Measurements from ENCODE around the gene CDH4. TPM values are rescaled to one million over a fixed set of nuclear protein-coding genes. Genes with fewer than 3 reads are reported as not detected.

CDH4 gene
- total RNA-seq, 1 experiment from 2014 or later = 5.3 TPM

DNA sequence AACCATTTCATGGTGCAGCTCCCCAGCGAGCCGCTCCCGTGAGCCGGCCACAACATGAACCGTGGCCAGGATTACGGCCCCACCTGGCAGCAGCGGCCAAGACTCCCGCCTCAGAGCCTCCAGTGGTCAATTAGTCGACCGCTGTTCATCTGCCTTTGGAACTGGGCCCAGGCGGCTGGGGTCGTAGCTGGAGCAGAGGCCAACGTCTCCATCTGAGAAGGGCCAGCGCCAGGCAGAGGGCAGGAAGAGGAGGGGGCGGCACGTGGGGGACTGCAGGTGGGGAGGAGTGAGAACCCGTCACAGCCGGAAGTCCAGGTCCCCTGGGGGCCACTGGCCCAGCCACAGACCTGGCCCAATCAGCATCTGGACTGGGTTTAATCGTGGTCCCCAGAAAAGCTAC lies 629.4 kb downstream of the CDH4 start:
- DNase-seq (ENCODE audit: low spot score) (no peak), ATAC-seq (no peak)
- H3K4me1 Mint-ChIP-seq = no peaks in the 10 kb centered on the region; the same call in 1 of the 2 replicates
- TF ChIP-seq SMAD4 (CRISPR knock-in tag; IDR thresholded peaks at IDR 0.05) (no peak), CBFB (CRISPR knock-in tag; IDR thresholded peaks at IDR 0.05; ENCODE audit: low read depth) (no peak), NFE2L1 (CRISPR knock-in tag; IDR thresholded peaks at IDR 0.05) (no peak), JAZF1 (CRISPR knock-in tag; IDR thresholded peaks at IDR 0.05) (no peak), NR1H2 (CRISPR knock-in tag; IDR thresholded peaks at IDR 0.05) (no peak), IRF1 (CRISPR knock-in tag; IDR thresholded peaks at IDR 0.05) (no peak), SP1 (CRISPR knock-in tag; conservative IDR thresholded peaks at IDR 0.05) (no peak), NFATC4 (CRISPR knock-in tag; IDR thresholded peaks at IDR 0.05) (no peak), FOXK1 (CRISPR knock-in tag; IDR thresholded peaks at IDR 0.05) (no peak), ZNF138 (CRISPR knock-in tag; conservative IDR thresholded peaks at IDR 0.05) (no peak), IRF2 (CRISPR knock-in tag; IDR thresholded peaks at IDR 0.05; ENCODE audit: borderline replicate concordance, low read depth) (no peak), TCF7 (CRISPR knock-in tag; IDR thresholded peaks at IDR 0.05; ENCODE audit: low read depth) (no peak)
- TF ChIP-seq, protein P1, sequence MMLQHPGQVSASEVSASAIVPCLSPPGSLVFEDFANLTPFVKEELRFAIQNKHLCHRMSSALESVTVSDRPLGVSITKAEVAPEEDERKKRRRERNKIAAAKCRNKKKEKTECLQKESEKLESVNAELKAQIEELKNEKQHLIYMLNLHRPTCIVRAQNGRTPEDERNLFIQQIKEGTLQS (CRISPR knock-in tag; conservative IDR thresholded peaks at IDR 0.05) = no peak
- H3K27ac Mint-ChIP-seq = no peak overlapping the region
- ChIA-PET POLR2A (no interaction called here), CTCF (interaction anchor here (1.2 kb wide), 1 partner anchor 15 kb away, joined by 3 read pairs; no protein-coding TSS in a partner anchor)
- H3K4me3 Mint-ChIP-seq = no peak overlapping the region
- H3K9me3 Mint-ChIP-seq = no peaks in the 10 kb centered on the region
- H3K36me3 Mint-ChIP-seq = no peaks in the 10 kb centered on the region
- no peaks in the 10 kb centered on the region for H3K27me3 Mint-ChIP-seq (ENCODE audit: low read depth)

DNA sequence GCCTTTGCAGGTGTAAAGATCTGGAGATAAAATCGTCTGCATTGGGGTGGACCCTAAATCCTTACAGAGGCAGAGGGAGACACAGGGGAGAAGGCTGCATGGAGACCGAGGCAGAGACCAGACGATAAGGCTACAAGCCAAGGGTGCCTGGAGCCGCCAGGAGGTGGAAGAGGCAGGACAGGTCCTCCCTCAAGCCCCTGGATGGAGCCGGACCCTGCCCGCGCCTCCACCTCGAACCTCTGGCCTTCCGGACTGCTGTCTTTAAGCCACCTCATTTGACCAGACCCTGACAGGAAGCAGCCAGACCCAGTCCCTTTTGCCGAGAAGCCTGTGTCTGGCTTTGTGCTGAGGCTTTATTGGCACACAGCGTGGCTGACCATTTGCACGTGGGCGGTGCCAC lies 629.8 kb downstream of the CDH4 start:
- no peak for ATAC-seq
- no peaks in the 10 kb centered on the region for H3K9me3 Mint-ChIP-seq
- no peaks in the 10 kb centered on the region for H3K27me3 Mint-ChIP-seq (ENCODE audit: low read depth)
- TF ChIP-seq NFATC4 (CRISPR knock-in tag; IDR thresholded peaks at IDR 0.05) = no peak
- TF ChIP-seq, protein P2, sequence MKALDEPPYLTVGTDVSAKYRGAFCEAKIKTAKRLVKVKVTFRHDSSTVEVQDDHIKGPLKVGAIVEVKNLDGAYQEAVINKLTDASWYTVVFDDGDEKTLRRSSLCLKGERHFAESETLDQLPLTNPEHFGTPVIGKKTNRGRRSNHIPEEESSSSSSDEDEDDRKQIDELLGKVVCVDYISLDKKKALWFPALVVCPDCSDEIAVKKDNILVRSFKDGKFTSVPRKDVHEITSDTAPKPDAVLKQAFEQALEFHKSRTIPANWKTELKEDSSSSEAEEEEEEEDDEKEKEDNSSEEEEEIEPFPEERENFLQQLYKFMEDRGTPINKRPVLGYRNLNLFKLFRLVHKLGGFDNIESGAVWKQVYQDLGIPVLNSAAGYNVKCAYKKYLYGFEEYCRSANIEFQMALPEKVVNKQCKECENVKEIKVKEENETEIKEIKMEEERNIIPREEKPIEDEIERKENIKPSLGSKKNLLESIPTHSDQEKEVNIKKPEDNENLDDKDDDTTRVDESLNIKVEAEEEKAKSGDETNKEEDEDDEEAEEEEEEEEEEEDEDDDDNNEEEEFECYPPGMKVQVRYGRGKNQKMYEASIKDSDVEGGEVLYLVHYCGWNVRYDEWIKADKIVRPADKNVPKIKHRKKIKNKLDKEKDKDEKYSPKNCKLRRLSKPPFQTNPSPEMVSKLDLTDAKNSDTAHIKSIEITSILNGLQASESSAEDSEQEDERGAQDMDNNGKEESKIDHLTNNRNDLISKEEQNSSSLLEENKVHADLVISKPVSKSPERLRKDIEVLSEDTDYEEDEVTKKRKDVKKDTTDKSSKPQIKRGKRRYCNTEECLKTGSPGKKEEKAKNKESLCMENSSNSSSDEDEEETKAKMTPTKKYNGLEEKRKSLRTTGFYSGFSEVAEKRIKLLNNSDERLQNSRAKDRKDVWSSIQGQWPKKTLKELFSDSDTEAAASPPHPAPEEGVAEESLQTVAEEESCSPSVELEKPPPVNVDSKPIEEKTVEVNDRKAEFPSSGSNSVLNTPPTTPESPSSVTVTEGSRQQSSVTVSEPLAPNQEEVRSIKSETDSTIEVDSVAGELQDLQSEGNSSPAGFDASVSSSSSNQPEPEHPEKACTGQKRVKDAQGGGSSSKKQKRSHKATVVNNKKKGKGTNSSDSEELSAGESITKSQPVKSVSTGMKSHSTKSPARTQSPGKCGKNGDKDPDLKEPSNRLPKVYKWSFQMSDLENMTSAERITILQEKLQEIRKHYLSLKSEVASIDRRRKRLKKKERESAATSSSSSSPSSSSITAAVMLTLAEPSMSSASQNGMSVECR (CRISPR knock-in tag; IDR thresholded peaks at IDR 0.05; ENCODE audit: borderline replicate concordance) = no peak
- H3K27ac Mint-ChIP-seq = no peak overlapping the region
- no peak for DNase-seq (ENCODE audit: low spot score)
- H3K4me3 Mint-ChIP-seq = no peak overlapping the region
- no peaks in the 10 kb centered on the region for H3K36me3 Mint-ChIP-seq
- ChIA-PET CTCF (no interaction called here), POLR2A (no interaction called here)
- H3K4me1 Mint-ChIP-seq = no peaks in the 10 kb centered on the region; the same call in 1 of the 2 replicates

- Mint-ChIP-seq H3K9me3 (no peaks in the 10 kb centered on the region), H3K27me3 (ENCODE audit: low read depth) (no peaks in the 10 kb centered on the region), H3K4me1 (no peaks in the 10 kb centered on the region; the same call in 1 of the 2 replicates), H3K4me3 (no peak overlapping the region), H3K27ac (no peak overlapping the region), H3K36me3 (no peaks in the 10 kb centered on the region)
- ATAC-seq = no peak
- DNase-seq (ENCODE audit: low spot score) = no peak
- ChIA-PET POLR2A (no interaction called here), CTCF (interaction anchor here (0.6 to 1.8 kb wide), 3 partner anchors 8 to 109 kb away, joined by 3 to 5 read pairs (median 3); no protein-coding TSS in a partner anchor)
- TF ChIP-seq, protein P3, sequence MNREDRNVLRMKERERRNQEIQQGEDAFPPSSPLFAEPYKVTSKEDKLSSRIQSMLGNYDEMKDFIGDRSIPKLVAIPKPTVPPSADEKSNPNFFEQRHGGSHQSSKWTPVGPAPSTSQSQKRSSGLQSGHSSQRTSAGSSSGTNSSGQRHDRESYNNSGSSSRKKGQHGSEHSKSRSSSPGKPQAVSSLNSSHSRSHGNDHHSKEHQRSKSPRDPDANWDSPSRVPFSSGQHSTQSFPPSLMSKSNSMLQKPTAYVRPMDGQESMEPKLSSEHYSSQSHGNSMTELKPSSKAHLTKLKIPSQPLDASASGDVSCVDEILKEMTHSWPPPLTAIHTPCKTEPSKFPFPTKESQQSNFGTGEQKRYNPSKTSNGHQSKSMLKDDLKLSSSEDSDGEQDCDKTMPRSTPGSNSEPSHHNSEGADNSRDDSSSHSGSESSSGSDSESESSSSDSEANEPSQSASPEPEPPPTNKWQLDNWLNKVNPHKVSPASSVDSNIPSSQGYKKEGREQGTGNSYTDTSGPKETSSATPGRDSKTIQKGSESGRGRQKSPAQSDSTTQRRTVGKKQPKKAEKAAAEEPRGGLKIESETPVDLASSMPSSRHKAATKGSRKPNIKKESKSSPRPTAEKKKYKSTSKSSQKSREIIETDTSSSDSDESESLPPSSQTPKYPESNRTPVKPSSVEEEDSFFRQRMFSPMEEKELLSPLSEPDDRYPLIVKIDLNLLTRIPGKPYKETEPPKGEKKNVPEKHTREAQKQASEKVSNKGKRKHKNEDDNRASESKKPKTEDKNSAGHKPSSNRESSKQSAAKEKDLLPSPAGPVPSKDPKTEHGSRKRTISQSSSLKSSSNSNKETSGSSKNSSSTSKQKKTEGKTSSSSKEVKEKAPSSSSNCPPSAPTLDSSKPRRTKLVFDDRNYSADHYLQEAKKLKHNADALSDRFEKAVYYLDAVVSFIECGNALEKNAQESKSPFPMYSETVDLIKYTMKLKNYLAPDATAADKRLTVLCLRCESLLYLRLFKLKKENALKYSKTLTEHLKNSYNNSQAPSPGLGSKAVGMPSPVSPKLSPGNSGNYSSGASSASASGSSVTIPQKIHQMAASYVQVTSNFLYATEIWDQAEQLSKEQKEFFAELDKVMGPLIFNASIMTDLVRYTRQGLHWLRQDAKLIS (CRISPR knock-in tag; IDR thresholded peaks at IDR 0.05; ENCODE audit: borderline replicate concordance) = no peak
- TF ChIP-seq, protein P4, sequence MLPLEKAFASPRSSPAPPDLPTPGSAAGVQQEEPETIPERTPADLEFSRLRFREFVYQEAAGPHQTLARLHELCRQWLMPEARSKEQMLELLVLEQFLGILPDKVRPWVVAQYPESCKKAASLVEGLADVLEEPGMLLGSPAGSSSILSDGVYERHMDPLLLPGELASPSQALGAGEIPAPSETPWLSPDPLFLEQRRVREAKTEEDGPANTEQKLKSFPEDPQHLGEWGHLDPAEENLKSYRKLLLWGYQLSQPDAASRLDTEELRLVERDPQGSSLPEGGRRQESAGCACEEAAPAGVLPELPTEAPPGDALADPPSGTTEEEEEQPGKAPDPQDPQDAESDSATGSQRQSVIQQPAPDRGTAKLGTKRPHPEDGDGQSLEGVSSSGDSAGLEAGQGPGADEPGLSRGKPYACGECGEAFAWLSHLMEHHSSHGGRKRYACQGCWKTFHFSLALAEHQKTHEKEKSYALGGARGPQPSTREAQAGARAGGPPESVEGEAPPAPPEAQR (CRISPR knock-in tag; IDR thresholded peaks at IDR 0.05) = no peak
- TF ChIP-seq SMAD4 (CRISPR knock-in tag; IDR thresholded peaks at IDR 0.05) (no peak), ZNF423 (CRISPR knock-in tag; IDR thresholded peaks at IDR 0.05) (no peak), SOX15 (CRISPR knock-in tag; IDR thresholded peaks at IDR 0.05) (no peak)
- TF ChIP-seq, protein P5, sequence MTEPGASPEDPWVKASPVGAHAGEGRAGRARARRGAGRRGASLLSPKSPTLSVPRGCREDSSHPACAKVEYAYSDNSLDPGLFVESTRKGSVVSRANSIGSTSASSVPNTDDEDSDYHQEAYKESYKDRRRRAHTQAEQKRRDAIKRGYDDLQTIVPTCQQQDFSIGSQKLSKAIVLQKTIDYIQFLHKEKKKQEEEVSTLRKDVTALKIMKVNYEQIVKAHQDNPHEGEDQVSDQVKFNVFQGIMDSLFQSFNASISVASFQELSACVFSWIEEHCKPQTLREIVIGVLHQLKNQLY (CRISPR knock-in tag; IDR thresholded peaks at IDR 0.05) = no peak
These were observed 630.9 kb downstream of the CDH4 start for GRCh38 chr20:61882716-61883615.
